ENCODE measurements around the gene NQO1.

DNA sequence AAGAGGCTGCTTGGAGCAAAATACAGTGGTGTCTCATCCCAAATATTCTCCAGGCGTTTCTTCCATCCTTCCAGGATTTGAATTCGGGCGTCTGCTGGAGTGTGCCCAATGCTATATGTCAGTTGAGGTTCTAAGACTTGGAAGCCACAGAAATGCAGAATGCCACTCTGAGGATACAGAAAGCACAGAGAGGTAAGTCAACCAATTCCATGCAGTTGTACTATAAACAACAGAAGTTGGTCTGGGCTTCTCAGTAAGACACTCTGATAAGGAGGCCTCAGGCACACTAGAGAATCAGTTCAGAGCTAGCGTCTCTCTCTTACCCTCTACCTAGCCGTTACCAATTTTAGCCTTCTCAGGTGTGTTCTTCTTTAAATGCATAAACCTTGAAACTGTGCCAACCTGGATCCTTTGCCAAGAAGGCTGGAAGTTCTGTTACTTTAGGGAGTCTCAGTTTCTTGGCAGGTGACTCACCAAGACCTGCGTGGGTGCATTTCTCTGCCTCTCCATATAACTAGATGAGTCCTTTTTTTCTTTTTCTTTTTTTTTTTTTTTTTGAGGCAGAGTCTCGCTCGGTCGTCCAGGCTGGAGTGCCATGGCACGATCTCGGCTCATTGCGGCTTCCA is 15.1 kb downstream of the NQO1 start:
- TF ChIP-seq, protein P1, sequence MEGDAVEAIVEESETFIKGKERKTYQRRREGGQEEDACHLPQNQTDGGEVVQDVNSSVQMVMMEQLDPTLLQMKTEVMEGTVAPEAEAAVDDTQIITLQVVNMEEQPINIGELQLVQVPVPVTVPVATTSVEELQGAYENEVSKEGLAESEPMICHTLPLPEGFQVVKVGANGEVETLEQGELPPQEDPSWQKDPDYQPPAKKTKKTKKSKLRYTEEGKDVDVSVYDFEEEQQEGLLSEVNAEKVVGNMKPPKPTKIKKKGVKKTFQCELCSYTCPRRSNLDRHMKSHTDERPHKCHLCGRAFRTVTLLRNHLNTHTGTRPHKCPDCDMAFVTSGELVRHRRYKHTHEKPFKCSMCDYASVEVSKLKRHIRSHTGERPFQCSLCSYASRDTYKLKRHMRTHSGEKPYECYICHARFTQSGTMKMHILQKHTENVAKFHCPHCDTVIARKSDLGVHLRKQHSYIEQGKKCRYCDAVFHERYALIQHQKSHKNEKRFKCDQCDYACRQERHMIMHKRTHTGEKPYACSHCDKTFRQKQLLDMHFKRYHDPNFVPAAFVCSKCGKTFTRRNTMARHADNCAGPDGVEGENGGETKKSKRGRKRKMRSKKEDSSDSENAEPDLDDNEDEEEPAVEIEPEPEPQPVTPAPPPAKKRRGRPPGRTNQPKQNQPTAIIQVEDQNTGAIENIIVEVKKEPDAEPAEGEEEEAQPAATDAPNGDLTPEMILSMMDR (conservative IDR thresholded peaks at IDR 0.05 in 1 of 2, IDR thresholded peaks at IDR 0.05 in 1 of 2; ENCODE audit: extremely low read depth in 1 of 2, insufficient read depth in 1 of 2, low read depth in 1 of 2, low read length in 2 of 2): no peak
- TF ChIP-seq EZH2 (IDR thresholded peaks at IDR 0.05; ENCODE audit: borderline replicate concordance, low read length): no peak
